SJCRH30 (cell line): ENCODE results near the gene PCGF3. TPM values are rescaled to one million over a fixed set of nuclear protein-coding genes. Genes with fewer than 3 reads are reported as not detected.
A peak's percentile ranks its signal among the peaks of the same experiment; 100 is the strongest.

Experiments used
- DNase-seq, 2 experiments: peaks; one replicate each; pipeline ENCODE4 v3.0.0-alpha.2; 2015 to 2020
- H3K27ac ChIP-seq: fragments of 250-450 bp; sonication (Bioruptor Pico); 2 replicates; pipeline ENCODE4 v1.5.1; 2020; ENCODE audit warnings: mild to moderate bottlenecking, moderate library complexity
- H3K27me3 ChIP-seq: fragments of 250-450 bp; sonication (Bioruptor Pico); 2 replicates; pipeline ENCODE4 v1.5.1; 2020; ENCODE audit warnings: mild to moderate bottlenecking, moderate library complexity
- H3K36me3 ChIP-seq: fragments of 250-450 bp; sonication (Bioruptor Pico); 2 replicates; pipeline ENCODE4 v1.5.1; 2020; ENCODE audit warnings: mild to moderate bottlenecking, moderate library complexity
- H3K4me1 ChIP-seq: fragments of 250-450 bp; sonication (Bioruptor Pico); 2 replicates; pipeline ENCODE4 v1.5.1; 2020; ENCODE audit warnings: mild to moderate bottlenecking, moderate library complexity
- H3K4me3 ChIP-seq: fragments of 250-450 bp; sonication (Bioruptor Pico); 2 replicates; pipeline ENCODE4 v1.5.1; 2020; ENCODE audit warnings: mild to moderate bottlenecking, moderate library complexity
- H3K9me3 ChIP-seq: fragments of 250-450 bp; sonication (Bioruptor Pico); replicated peaks from 2 replicates; pipeline ENCODE4 v1.5.1; 2020; ENCODE audit warnings: mild to moderate bottlenecking, moderate library complexity
- total RNA-seq: library from RNA; depleted of rRNA; stranded (reverse); fragments of >200 nt; shearing (Covaris generic); gene quantifications from 2 replicates; pipeline ENCODE4 v1.2.3, GENCODE V29; 2014; rRNA removed

The PCGF3 gene
- total RNA-seq, 1 experiment from 2014 or later = 60.4 TPM

GRCh38 chr4:814312-814850 lies 108.7 kb downstream of the PCGF3 start:
- Histone ChIP-seq H3K4me3 (no peak overlapping the region), H3K27ac (no peak overlapping the region), H3K4me1 (peaks cover 5% of the 10 kb centered on the region; the same call in 1 of the 2 replicates), H3K9me3 (no peaks in the 10 kb centered on the region), H3K36me3 (no peaks in the 10 kb centered on the region), H3K27me3 (peaks cover 7% of the 10 kb centered on the region; the same call in 1 of the 2 replicates)
- no peak for DNase-seq

- H3K4me1 ChIP-seq = peaks cover 5% of the 10 kb centered on the region; the same call in 1 of the 2 replicates
- no peaks in the 10 kb centered on the region for H3K9me3 ChIP-seq
- H3K4me3 ChIP-seq = no peak overlapping the region
- peaks cover 7% of the 10 kb centered on the region; the same call in 1 of the 2 replicates for H3K27me3 ChIP-seq
- peak in 1 of 2 experiments; percentile 55 for DNase-seq
- H3K27ac ChIP-seq = no peak overlapping the region
- H3K36me3 ChIP-seq = no peaks in the 10 kb centered on the region
Observed at GRCh38 chr4:815464-816146, 110.0 kb downstream of the PCGF3 start.

- H3K36me3 ChIP-seq = no peaks in the 10 kb centered on the region
- DNase-seq = no peak
- H3K4me3 ChIP-seq = no peak overlapping the region
- H3K27me3 ChIP-seq = peaks cover 7% of the 10 kb centered on the region; the same call in 1 of the 2 replicates
- peaks cover 5% of the 10 kb centered on the region; the same call in 1 of the 2 replicates for H3K4me1 ChIP-seq
- no peaks in the 10 kb centered on the region for H3K9me3 ChIP-seq
- no peak overlapping the region for H3K27ac ChIP-seq
Observed at GRCh38 chr4:818106-818921, 112.7 kb downstream of the PCGF3 start.

- no peak overlapping the region for H3K27ac ChIP-seq
- H3K27me3 ChIP-seq = peaks cover 12% of the 10 kb centered on the region
- H3K9me3 ChIP-seq = no peaks in the 10 kb centered on the region
Observed at GRCh38 chr4:819401-820229, 114.0 kb downstream of the PCGF3 start.

More at GRCh38 chr4:819401-820229, 114.0 kb downstream of the PCGF3 start:
- Histone ChIP-seq H3K4me1 (peaks cover 13% of the 10 kb centered on the region; the same call in 1 of the 2 replicates), H3K36me3 (no peaks in the 10 kb centered on the region), H3K4me3 (no peak overlapping the region)
- no peak for DNase-seq

Other genes starting within 250 kb of the PCGF3 start
- 28.7 and 42.9 TPM in 2 replicates for gene ZNF721, start 206.7 kb upstream of the PCGF3 start, total RNA-seq
- 28.9 and 33.6 TPM in 2 replicates for gene PIGG, start 206.6 kb upstream of the PCGF3 start, total RNA-seq
- 1.4 TPM in 2 replicates for gene TMEM271, start 129.5 kb upstream of the PCGF3 start, total RNA-seq
- gene PDE6B, start 80.3 kb upstream of the PCGF3 start, total RNA-seq = 0.03 TPM in 1 of 2 replicates, not detected in the other
- 338 and 409 TPM in 2 replicates for gene ATP5ME, start 31.6 kb upstream of the PCGF3 start, total RNA-seq
- gene MYL5, start 31.3 kb upstream of the PCGF3 start, total RNA-seq = 3.2 and 3.4 TPM in 2 replicates
- 0.13 TPM in 1 of 2 replicates, not detected in the other for gene SLC49A3, start 16.7 kb upstream of the PCGF3 start, total RNA-seq
- gene CPLX1, start 120.3 kb downstream of the PCGF3 start, total RNA-seq = 0.28 and 0.59 TPM in 2 replicates
- 74.2 and 81.1 TPM in 2 replicates for gene GAK, start 226.5 kb downstream of the PCGF3 start, total RNA-seq
- gene TMEM175, start 226.6 kb downstream of the PCGF3 start, total RNA-seq = 4.3 and 6.8 TPM in 2 replicates